ENCODE results near the gene ABCA4. TPM values are rescaled to one million over a fixed set of nuclear protein-coding genes. Genes with fewer than 3 reads are reported as not detected.

ABCA4 gene
- total RNA-seq, 1 donor from 2014 or later = 0.14 TPM

- TF ChIP-seq CTCF (conservative IDR thresholded peaks at IDR 0.05) = no peak
- Mint-ChIP-seq H3K36me3 (ENCODE audit: low read depth) (no peaks in the 10 kb centered on the region), H3K4me3 (no peak overlapping the region), H3K4me1 (no peaks in the 10 kb centered on the region), H3K27ac (ENCODE audit: unreplicated experiment) (no peak overlapping the region), H3K9me3 (peaks cover 3% of the 10 kb centered on the region), H3K27me3 (ENCODE audit: low read depth) (no peaks in the 10 kb centered on the region)
- DNase-seq (ENCODE audit: low read depth, low spot score) = no peak
Observed at GRCh38 chr1:93979718-93980319, 141.1 kb downstream of the ABCA4 start.

GRCh38 chr1:93979040-93979717 is 141.8 kb downstream of the ABCA4 start:
- Mint-ChIP-seq H3K4me3 (no peak overlapping the region), H3K9me3 (peaks cover 3% of the 10 kb centered on the region), H3K27ac (ENCODE audit: unreplicated experiment) (no peak overlapping the region), H3K27me3 (ENCODE audit: low read depth) (no peaks in the 10 kb centered on the region), H3K4me1 (no peaks in the 10 kb centered on the region), H3K36me3 (ENCODE audit: low read depth) (no peaks in the 10 kb centered on the region)
- no peak for DNase-seq (ENCODE audit: low read depth, low spot score)
- no peak for TF ChIP-seq CTCF (conservative IDR thresholded peaks at IDR 0.05)

- DNase-seq (ENCODE audit: low read depth, low spot score) = no peak
- Mint-ChIP-seq H3K27me3 (ENCODE audit: low read depth) (no peaks in the 10 kb centered on the region), H3K36me3 (ENCODE audit: low read depth) (no peaks in the 10 kb centered on the region), H3K4me3 (no peak overlapping the region), H3K27ac (ENCODE audit: unreplicated experiment) (no peak overlapping the region), H3K9me3 (peaks cover 3% of the 10 kb centered on the region), H3K4me1 (no peaks in the 10 kb centered on the region)
- no peak for TF ChIP-seq CTCF (conservative IDR thresholded peaks at IDR 0.05)
Observed at GRCh38 chr1:93977598-93977945, 143.4 kb downstream of the ABCA4 start.

- Mint-ChIP-seq H3K9me3 (peaks cover 3% of the 10 kb centered on the region), H3K27ac (ENCODE audit: unreplicated experiment) (no peak overlapping the region), H3K4me1 (no peaks in the 10 kb centered on the region), H3K27me3 (ENCODE audit: low read depth) (no peaks in the 10 kb centered on the region), H3K4me3 (no peak overlapping the region), H3K36me3 (ENCODE audit: low read depth) (no peaks in the 10 kb centered on the region)
- no peak for DNase-seq (ENCODE audit: low read depth, low spot score)
- no peak for TF ChIP-seq CTCF (conservative IDR thresholded peaks at IDR 0.05)
Observed at GRCh38 chr1:93976711-93977597, 144.0 kb downstream of the ABCA4 start.

- Mint-ChIP-seq H3K36me3 (ENCODE audit: low read depth) (no peaks in the 10 kb centered on the region), H3K27ac (ENCODE audit: unreplicated experiment) (no peak overlapping the region), H3K9me3 (peaks cover 3% of the 10 kb centered on the region), H3K27me3 (ENCODE audit: low read depth) (no peaks in the 10 kb centered on the region), H3K4me3 (no peak overlapping the region), H3K4me1 (no peaks in the 10 kb centered on the region)
- no peak for TF ChIP-seq CTCF (conservative IDR thresholded peaks at IDR 0.05)
- DNase-seq (ENCODE audit: low read depth, low spot score) = no peak
Observed at GRCh38 chr1:93976291-93976690, 144.7 kb downstream of the ABCA4 start.
